ENCODE results near the gene ECI1.
"Not testable (repeated sequence)": the region's sequence is repeated elsewhere in the genome, so short reads cannot be mapped to it uniquely, and the experiment has no call there.

ECI1 gene

DNA sequence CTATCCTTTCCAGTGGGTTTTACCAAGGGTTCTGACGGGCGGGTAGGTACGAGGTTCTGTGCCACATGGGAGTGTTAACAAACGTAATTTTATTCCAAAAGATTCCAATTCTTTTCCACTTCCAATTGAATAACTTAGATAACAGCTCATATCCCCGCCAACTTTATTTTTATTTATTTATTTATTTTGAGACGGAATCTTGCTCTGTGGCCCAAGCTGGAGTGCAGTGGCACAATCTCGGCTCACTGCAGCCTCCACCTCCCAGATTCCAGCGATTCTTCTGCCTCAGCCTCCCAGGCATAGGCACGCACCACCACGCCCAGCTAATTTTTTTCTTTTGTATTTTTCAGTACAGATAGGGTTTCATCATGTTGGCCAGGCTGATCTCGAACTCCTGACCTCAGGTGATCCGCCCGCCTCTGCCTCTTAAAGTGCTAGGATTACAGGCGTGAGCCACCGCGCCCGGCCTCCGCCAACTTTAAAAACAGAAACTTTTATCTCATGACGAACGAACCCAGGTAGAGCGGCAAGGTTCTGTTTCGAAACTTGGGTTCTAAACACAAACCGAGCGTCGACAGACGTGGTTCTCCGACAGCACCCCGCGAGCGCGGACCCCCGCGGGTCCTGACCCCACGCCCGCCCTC lies 613 bp downstream of the ECI1 start:
- peak; percentile 57 to 60 for DNase-seq

DNA sequence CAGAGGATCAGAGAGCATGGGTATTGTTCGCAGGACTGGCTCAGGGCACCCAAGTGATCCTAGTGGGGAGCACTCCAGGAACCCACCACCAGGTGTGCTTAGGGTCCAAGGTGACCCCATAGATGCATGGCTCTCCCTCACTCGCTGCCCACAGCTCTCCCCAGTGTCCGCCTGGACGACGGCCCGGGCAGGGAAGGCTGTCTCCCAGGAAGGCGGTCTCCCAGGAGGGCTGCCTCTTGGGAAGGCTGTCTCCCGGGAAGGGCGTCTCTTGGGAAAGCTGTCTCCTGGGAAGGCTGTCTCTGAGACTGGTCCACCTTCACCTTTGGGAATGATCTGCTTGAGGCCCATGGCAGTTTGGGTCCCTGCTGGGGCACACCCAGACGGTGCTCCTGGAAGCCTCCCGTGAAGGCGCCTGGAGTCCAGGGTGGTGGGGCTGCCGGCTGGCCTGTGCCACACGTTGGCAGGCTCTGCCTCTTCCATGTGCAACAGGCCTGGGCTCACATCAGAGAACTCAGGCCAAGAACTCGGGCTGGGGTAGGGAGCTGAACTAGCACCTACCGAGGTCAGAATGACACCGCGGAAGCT lies 5.0 kb downstream of the ECI1 start:
- DNase-seq = no peak

DNA sequence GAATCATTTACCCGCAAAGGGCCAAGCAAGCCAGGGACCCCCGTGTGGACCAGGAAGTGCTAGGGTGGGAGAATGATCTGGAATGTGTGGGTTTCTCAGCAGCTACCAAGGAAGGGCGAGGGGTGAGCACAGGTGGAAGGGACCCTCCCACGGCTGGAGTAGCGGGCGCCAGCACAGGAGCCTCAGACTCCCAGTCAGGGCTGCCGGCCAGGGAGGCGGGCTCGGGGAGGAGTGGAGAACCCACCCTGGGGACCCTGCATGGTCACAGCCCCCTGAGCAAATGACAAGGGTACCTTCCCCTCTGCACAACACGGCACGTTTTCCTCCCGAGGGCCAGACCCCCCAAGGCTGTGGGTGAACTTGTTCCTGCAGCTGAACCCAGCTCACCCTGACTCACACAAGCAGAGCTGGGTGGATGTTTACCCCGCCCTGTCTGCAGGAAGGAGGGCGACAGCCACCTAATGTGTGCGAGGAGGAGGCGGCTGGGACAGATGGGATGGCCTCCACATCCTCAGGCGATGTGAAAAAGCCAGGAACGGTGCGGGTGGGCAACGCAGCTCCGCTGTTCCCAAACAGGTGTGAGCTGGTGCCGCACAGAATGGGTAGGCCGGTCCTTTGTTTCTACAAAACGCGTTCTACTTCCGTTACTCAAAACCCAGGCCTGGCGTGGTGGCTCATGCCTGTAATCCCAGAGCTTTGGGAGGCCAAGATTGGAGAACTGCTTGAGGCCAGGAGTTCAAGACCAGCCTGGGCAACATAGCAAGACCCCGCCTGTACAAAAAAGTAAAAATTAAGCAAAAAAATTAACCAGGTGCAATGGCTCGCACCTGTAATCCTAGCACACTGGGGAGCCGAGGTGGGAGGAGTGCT lies 6.2 kb downstream of the ECI1 start:
- DNase-seq = no peak

DNA sequence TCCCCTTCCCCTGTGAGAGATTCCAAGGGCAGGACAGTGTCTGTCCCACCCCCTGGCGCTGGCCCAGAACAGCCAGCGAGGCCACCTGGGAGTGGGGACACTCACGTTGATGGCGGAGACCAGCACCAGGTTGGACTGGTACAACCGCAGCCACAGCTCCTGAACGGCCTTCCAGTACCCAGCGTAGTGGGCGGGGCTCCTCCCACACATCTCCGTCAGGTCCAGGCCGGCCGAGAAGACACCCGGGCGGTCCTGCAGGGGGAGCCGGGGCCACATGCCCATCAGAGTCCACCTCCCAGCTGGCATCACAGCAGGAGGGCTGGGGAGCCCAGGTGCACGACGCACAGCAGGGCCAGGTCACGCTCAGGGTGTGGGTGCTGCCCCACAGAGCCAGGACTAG lies 7.1 kb downstream of the ECI1 start:
- no peak for DNase-seq

DNA sequence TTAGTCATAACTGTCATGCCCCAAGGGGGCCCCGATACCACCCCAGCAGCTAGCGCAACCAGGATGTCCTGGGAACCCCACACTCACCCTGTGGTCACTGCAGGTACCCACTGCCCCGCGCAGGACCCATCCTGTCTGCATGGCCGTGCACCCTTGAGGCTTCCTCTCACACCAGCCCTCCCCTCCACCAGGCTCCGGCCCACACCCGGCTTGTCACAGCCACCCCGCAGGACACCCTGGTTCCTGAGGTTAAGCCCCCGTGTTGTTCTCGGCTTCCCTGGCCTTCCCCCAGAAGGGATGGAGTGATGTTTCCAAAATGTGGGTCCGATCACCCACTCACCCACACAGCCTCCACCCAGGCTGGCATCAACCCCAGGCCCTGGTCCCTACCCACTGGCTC lies 7.6 kb downstream of the ECI1 start:
- no peak for DNase-seq

DNA sequence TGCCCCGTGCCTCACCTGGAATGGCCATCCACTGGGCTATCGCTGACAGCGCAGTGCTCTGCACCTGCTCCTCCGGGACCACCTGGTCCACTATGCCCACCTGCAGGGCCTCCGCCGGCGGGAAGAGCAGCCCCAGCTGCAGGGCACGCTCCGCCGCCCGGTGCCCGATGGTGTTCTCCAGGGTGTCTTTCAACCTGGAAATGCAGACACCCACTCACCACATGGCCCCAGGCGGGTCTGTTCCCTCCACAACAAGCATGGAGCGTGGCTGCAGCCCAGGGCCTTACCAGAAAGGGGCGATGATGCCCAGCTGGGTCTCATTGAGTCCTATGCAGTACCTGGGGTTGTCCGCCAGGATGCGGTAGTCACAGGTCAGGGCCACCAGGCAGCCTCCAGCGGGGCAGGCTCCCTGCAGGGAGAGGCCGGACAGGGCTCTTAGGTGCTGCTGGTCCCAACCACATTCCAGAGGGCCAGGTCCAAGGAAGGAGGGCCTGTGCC lies 8.3 kb downstream of the ECI1 start:
- no peak for DNase-seq

DNA sequence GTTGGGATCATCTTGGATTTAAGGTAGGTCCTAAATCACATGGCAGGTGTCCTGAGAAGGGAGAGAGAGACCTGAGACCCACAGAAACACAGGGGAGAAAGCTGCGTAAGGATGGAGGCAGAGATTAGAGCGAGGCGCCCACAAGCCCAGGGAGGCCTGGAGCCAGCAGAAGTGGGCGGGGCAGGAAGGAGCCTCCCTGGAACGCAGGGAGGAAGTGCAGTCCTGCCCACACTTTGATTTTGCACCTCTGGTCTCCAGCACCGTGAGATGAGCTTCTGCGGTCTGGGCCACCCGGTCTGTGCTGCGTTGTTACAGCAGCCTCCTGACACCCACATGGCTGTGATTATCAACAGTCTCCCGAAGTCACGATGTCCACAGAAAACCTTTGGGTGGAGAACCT lies 8.8 kb downstream of the ECI1 start:
- no peak for DNase-seq

DNA sequence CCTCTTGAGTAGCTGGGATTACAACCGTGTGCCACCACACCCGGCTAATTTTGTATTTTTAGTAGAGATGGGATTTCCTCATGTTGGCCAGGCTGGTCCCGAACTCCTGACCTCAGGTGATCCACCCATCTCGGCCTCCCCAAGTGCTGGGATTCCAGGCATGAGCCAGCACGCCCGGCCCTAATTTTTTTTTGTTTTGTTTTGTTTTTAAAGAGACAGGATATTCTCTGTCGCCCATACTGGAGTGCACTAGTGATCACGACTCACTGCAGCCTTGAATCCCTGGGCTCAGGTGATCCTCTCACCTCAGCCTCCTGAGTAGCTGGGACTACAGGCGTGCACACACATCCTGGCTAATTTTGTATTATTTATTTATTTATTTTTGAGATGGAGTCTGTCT lies 11.1 kb downstream of the ECI1 start:
- not testable (repeated sequence) for DNase-seq

DNA sequence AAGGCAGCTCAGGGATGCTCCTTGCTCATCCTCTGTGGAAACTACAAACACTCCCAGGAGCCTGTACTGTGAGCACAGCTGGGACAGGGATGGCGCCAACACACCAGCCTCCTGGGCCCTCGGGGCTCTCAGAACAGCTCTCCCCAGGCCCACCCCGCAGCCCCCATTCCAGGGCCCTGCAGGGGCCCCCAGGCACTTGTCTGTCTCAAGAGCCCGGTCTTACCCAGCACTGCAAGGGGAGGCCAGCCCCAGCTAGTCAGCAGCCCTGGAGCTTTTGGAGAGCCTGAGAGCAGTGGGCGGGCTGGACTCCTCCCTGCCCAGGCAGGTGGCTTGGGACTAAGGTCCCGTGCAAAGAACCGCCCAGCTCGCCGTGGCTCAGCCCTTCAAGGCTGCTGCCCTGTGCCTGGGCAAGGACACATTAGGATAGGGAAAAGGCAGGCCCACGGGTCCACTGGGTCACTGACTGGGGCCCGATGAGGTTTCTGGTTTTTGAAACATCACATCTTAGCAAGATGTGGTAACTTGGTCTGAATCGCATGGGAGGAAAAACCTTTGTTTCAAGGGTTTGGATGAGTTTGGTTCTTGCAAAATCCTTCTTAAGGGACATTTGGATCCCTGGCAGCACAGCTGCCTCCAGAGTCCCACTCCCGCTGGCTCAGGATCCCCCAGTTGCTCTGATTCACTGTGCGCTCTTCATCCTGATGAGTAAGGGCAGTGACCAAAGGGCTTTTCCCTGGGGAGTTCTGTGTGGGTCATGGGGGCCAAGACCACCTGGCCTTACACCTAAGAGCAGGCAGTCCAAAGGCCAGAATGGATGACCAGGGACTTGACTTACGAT lies 12.3 kb downstream of the ECI1 start:
- DNase-seq = no peak

DNA sequence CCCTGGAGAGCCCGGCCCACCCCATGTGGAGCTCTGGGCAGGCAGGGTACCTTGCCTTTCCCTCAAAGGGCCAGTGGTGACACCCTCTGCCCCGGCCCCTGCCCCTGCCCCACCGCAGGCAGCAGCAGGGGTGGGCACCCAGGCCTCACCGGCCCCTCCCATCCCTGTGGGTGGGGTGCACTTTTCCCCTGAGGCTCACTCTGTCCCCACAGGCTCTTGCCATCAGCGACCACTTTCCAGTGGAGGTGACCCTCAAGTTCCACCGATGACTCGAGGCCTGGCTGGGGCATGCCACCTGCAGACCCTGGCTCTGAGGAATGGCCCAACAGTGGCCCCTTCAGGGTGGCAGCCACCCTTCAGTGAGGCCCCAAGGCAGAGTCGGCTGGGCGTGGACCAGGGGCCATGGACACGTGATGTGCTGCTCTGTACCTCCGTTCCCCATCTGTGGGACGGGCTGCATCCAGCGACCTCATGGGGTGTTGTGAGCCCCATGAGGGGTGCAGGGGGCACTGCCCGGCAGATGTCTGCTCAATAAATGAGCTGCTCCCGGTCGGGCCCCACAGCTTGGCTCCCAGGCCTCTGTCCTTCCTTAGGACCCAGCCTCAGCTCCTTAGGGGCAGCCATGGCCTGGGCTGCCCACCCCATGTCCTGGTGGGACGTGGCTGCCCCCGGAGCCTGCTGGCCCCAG lies 13.1 kb downstream of the ECI1 start:
- DNase-seq = no peak

DNA sequence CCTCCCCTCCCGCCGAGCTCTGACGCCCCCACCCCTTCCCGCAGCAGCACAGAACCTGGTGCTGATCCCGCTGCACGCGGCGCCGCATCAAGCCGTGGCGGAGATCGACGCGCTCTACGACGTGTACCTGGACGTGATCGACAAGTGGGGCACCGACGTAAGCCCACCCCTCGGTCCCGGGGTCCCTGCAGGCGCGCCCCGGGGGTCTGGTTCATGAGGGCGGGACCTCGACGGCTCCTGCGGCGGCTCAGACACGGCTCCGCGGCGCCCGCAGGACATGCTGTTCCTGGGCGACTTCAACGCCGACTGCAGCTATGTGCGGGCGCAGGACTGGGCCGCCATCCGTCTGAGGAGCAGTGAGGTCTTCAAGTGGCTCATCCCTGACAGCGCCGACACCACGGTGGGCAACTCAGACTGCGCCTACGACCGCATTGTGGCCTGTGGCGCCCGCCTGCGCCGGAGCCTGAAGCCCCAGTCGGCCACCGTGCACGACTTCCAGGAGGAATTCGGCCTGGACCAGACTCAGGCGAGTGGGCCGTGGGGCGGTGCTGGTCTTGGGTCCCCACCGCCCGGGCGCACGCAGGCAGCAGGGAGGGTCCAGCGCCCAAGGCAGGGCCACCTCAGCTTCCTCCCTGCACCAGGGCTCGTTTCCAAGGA lies 13.8 kb downstream of the ECI1 start:
- DNase-seq = no peak

DNA sequence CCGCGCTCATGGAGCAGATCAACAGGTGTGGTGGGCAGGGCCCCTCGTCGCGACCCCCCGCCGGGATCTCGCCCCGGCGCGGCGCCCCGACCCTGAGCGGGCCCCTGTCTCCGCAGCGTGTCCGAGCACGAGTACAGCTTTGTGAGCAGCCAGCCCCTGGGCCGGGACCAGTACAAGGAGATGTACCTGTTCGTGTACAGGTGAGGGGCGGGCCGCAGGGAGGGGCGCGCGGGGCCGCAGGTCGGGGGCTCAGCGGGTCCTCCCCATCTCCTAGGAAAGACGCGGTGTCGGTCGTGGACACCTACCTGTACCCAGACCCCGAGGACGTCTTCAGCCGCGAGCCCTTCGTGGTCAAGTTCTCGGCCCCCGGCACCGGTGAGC lies 14.3 kb downstream of the ECI1 start:
- no peak for DNase-seq

DNA sequence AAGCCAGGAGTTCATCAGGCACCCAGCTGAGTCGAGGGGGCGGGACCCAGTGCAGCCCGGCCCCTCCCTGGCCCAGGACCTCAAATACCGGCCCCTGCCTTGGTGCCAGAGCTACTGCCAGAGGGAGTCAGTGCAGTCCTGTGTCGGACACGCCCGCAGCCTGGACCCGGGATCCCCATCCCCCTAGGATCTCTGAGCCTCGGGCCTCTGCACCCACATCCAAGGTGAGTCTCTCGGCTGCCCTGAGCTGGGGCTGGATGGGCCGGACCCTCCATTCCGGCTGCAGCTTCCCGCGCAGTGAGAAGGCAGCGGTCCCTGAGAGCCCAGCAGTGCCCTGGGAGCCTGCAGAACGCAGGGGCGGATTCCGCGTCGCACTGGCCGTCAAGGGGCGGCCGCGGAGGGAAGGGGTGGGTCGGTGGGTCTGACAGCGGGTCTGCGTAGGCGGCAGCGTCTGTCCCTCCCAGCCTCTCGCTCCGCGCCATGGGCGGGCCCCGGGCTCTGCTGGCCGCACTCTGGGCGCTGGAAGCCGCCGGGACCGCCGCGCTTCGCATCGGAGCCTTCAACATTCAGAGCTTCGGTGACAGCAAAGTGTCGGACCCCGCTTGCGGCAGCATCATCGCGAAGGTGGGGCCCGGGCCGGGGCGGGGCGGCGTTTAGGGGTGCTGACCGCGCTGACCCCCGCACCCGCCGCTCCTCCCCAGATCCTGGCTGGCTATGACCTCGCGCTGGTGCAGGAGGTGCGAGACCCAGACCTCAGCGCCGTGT lies 14.9 kb downstream of the ECI1 start, which contains the start of gene DNASE1L2:
DNASE1L2 (plus strand) TSS at position 108 of the 765 bp plus-strand sequence; CDS start at position 481, 373 bp downstream.
- no peak for DNase-seq

DNA sequence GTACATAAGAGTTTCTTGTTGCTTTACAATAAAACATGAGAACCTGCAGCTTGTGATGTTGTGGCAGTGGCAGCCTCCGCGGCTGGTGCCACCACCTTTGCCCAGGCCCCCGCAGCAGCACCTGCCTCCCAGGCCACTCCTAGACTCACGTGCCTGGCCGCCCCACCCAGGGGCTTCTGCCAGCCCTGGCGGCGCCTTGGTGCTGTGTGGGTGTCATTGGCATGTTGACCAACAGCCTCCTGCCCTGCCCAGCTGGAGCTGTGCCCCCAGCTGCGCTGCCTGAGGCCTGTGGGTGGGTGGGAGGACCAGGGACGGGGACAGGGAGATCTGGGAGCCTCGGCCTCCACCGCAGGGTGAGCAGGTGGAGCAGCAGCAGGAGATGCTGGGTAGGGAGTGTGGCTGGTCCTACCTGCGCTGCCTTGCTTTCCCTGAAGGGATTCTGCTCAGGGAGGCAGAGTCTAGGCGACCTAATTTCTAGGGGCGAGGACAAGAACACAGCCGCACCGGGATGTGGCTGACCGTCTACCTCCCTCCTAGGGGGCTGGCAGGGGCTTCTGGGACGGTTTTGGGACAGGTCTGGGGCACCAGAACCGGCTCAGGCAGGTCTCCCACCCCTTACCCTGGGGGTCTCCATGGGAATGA lies 15.6 kb downstream of the ECI1 start:
- no peak for DNase-seq

DNA sequence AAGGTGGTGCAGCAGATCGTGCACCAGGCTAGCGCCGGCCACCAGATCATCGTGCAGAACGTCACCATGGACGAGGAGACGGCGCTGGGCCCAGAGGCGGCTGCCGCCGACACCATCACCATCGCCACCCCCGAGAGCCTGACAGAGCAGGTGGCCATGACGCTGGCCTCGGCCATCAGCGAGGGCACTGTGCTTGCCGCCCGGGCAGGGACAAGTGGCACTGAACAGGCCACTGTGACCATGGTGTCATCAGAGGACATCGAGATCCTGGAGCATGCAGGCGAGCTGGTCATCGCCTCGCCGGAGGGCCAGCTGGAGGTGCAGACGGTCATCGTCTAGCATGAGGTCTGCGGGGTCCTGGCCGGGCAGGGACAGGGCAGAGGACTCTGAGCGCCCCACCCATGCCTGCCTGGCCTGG lies 16.1 kb downstream of the ECI1 start:
- DNase-seq = no peak

DNA sequence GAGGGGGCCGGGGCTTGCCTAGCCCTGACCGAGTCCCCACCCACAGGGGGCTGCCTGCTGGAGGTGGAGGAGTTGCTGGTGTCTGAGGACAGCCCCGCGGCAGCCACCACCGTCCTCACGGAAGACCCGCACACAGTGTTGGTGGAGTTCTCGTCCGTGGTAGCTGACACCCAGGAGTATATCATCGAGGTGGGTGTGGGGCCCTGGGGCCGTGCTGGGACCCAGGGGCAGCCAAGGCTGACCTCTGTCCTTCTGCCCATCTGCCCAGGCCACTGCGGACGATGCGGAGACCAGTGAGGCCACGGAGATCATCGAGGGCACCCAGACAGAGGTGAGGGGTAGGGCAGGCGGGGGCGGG lies 16.6 kb downstream of the ECI1 start:
- no peak for DNase-seq

DNA sequence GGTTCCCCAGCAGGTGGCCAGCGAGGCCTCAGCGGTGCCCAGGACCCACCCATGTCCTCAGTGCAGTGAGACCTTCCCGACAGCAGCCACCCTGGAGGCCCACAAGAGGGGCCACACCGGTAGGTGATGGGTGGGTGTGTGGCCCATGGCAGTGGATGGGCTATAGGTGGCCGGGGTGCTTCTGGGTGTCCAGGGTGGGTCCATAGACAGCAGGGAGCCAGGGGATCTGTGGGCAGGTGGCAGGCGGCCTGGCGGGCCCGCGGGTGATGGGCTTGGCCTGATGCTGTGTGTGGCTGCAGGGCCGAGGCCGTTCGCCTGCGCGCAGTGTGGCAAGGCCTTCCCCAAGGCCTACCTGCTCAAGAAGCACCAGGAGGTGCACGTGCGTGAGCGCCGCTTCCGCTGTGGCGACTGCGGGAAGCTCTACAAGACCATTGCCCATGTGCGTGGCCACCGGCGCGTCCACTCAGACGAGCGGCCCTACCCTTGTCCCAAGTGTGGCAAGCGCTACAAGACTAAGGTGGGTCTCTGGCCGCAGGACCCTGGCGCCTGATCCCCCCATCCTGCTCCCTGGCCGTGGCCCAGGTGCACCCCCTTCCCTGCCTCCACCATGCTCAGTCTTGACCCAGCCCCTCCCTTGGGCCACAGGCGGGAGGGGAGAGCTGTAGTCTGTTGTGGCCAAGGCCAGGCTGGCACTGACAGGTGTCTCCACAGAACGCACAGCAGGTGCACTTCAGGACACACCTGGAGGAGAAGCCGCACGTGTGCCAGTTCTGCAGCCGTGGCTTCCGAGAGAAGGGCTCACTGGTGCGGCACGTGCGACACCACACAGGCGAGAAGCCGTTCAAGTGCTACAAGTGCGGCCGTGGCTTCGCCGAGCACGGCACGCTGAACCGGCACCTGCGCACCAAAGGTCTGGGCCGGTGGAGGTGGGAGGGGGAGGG lies 17.2 kb downstream of the ECI1 start:
- no peak for DNase-seq

DNA sequence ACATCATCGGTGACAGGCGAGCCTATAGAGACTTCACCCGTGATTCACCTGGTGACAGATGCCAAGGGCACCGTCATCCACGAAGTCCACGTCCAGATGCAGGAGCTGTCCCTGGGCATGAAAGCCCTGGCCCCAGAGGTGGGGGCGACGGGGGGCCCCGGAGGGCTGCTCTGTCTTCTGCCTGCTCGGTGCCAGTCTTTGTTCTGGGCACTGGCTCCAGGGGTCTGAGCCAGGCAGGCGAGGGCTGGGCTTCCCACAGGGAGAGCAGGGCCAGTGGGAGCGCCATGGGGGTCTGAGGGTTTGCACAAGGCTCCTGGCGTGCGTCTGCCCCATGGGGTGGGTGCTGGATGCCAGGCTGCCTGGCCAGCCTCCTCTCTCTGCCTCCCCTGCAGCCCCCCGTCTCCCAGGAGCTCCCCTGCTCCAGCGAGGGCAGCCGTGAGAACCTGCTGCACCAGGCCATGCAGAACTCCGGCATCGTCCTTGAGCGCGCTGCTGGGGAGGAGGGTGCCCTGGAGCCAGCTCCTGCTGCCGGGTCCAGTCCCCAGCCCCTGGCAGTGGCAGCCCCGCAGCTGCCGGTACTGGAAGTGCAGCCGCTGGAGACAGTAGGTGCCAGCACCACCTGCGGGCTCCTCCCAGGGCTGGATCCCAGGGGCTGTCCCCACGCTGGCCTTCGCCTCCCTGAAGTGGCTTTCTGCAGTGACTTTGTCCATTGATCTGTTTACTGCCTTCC lies 18.2 kb downstream of the ECI1 start:
- DNase-seq = no peak

Data from CD4-positive, alpha-beta T cell treated with Interleukin-1 beta for 1 hour (primary cell).